Erythroblast (primary cell): ENCODE data around the gene CDYL2.

ENCODE experiments used
- GATA1 ChIP-seq: IDR thresholded peaks from 2 replicates; pipeline ENCODE4 v1.6.1; 2011; ENCODE audit warnings: low read depth, mild to moderate bottlenecking, control low read depth, low read length, moderate library complexity
- POLR2A ChIP-seq: IDR thresholded peaks from 2 replicates; pipeline ENCODE4 v1.6.1; 2011; ENCODE audit warnings: mild to moderate bottlenecking, low read length

DNA sequence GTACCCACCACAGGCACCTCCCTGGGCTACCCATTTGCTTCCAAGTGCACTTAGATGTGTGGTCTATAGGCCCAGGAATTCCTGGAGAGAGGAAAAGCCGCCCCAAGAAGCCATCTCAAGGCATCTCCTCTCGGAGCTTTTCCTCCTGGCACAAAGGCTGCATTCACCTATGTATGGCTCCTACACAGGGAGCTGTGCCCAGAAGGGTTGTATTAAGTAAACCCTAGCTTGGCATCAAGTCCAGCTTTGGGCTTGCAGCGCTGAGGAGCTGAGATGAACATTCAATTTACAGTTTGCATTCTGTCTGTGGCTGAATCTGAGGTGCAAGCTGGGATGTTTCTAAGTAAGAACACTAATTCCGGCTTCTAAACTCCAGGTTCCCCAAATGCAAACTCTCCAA is 81.3 kb downstream of the CDYL2 start:
- TF ChIP-seq POLR2A (no peak), GATA1 (no peak)
